SK-N-SH (cell line): ENCODE data around the gene LMO4. TPM values are rescaled to one million over a fixed set of nuclear protein-coding genes. Genes with fewer than 3 reads are reported as not detected.

ENCODE experiments used
- CTCF ChIA-PET: fragments of 300-600, 350-600 bp; formaldehyde crosslinking; extraction: SDS; loops from one replicate; lab custom pipeline; 2021; lab: Yijun Ruan, JAX
- POLR2A ChIA-PET: fragments of 350-600 bp; sonication (Branson Sonifier 250); formaldehyde crosslinking; extraction: SDS; loops from one replicate; lab custom pipeline; 2020; ENCODE audit warnings: antibody characterized with exemption, inconsistent platforms; lab: Yijun Ruan, JAX
- DNase-seq: peaks from one replicate; pipeline ENCODE4 v3.0.0; 2012
- H2AFZ ChIP-seq: fragments of 200-600 bp; sonication (generic); 2 replicates; pipeline ENCODE4 v1.8.1; 2016; ENCODE audit warnings: antibody characterized with exemption, mild to moderate bottlenecking, low read depth
- H3F3A ChIP-seq: fragments of 200-600 bp; sonication (generic); replicated peaks from 2 replicates; pipeline ENCODE3; 2016; ENCODE audit warnings: antibody characterized with exemption, mild to moderate bottlenecking; ENCODE audit not compliant: insufficient read depth
- H3K27ac ChIP-seq, 2 experiments: fragments of 200-500 bp in 1 of 2; fragments of 200-600 bp in 1 of 2; sonication (Bioruptor generic) in 1 of 2; sonication (generic), shearing (Covaris generic) in 1 of 2; 2 replicates each; pipeline versions ENCODE4 v1.5.1 to v1.6.1; 2014 to 2016; ENCODE audit warnings: low read depth in 2 of 2, inconsistent platforms in 1 of 2, low read length in 1 of 2, mild to moderate bottlenecking in 1 of 2, mixed read lengths in 1 of 2
- H3K27me3 ChIP-seq: fragments of 200-600 bp; sonication (generic), shearing (Covaris generic); 2 replicates; pipeline ENCODE4 v1.6.1; 2016; ENCODE audit warnings: mixed run types; ENCODE audit not compliant: insufficient read depth
- H3K36me3 ChIP-seq, 2 experiments: fragments of 200-500 bp in 1 of 2; fragments of 200-600 bp in 1 of 2; sonication (Bioruptor generic) in 1 of 2; sonication (generic) in 1 of 2; replicated peaks in 1 of 2; 2 replicates each; pipeline versions ENCODE3 to v1.5.1; 2014 to 2016; ENCODE audit warnings: low read length in 1 of 2, mild to moderate bottlenecking in 1 of 2; ENCODE audit not compliant: insufficient read depth in 2 of 2, control insufficient read depth in 1 of 2
- H3K4me1 ChIP-seq, 2 experiments: fragments of 200-500 bp in 1 of 2; fragments of 200-600 bp in 1 of 2; sonication (Bioruptor generic) in 1 of 2; sonication (generic), shearing (Covaris generic) in 1 of 2; 2 replicates each; pipeline versions ENCODE4 v1.5.1 to v1.6.1; 2014 to 2016; ENCODE audit warnings: low read depth in 1 of 2, low read length in 1 of 2, mixed run types in 1 of 2; ENCODE audit not compliant: insufficient read depth in 2 of 2, control insufficient read depth in 1 of 2
- H3K4me2 ChIP-seq: fragments of 200-600 bp; sonication (generic), shearing (Covaris generic); 2 replicates; pipeline ENCODE4 v1.6.1; 2017; ENCODE audit warnings: mixed run types
- H3K4me3 ChIP-seq, 2 experiments: fragments of 200-500 bp in 1 of 2; fragments of 200-600 bp in 1 of 2; sonication (Bioruptor generic) in 1 of 2; sonication (generic), shearing (Covaris generic) in 1 of 2; 2 replicates each; pipeline versions ENCODE4 v1.5.1 to v1.8.1; 2014 to 2016; ENCODE audit warnings: low read depth in 2 of 2, inconsistent platforms in 1 of 2, low read length in 1 of 2, mild to moderate bottlenecking in 1 of 2, mixed read lengths in 1 of 2, moderate library complexity in 1 of 2
- H3K79me2 ChIP-seq: fragments of 200-600 bp; sonication (generic); 2 replicates; pipeline ENCODE4 v1.8.1; 2017; ENCODE audit warnings: mild to moderate bottlenecking; ENCODE audit not compliant: insufficient read depth
- H3K9ac ChIP-seq: fragments of 200-600 bp; sonication (generic); 2 replicates; pipeline ENCODE4 v1.6.1; 2017; ENCODE audit warnings: mixed run types
- H3K9me2 ChIP-seq: fragments of 200-600 bp; sonication (generic); 2 replicates; pipeline ENCODE4 v1.6.1; 2017; ENCODE audit warnings: mixed run types
- H3K9me3 ChIP-seq: fragments of 200-600 bp; sonication (generic); 2 replicates; pipeline ENCODE4 v1.6.1; 2017; ENCODE audit warnings: mixed run types, mild to moderate bottlenecking, moderate library complexity
- H4K20me1 ChIP-seq: fragments of 200-600 bp; sonication (generic); 2 replicates; pipeline ENCODE4 v1.6.1; 2017; ENCODE audit warnings: mild to moderate bottlenecking, mixed run types; ENCODE audit not compliant: insufficient read depth
- CHD2 ChIP-seq: fragments of 150-350 bp; IDR thresholded peaks from 2 replicates; pipeline ENCODE4 v1.6.1; 2018; ENCODE audit warnings: low read length; ENCODE audit not compliant: partially characterized antibody
- CTCF ChIP-seq: fragments of 200-600 bp; sonication (generic); IDR thresholded peaks from 2 replicates; pipeline ENCODE4 v1.6.1; 2017; ENCODE audit warnings: antibody characterized with exemption, mild to moderate bottlenecking, moderate library complexity
- ELF1 ChIP-seq: IDR thresholded peaks from 2 replicates; pipeline ENCODE4 v1.4.0; 2012
- EP300 ChIP-seq, 2 experiments: IDR thresholded peaks; 2 replicates each; pipeline versions ENCODE4 v1.4.0 to v1.6.1; 2012; ENCODE audit warnings: borderline replicate concordance in 1 of 2, low read depth in 1 of 2, low read length in 1 of 2
- FOSL2 ChIP-seq: IDR thresholded peaks from 2 replicates; pipeline ENCODE4 v1.4.0; 2012; ENCODE audit warnings: low read depth, mild to moderate bottlenecking, moderate library complexity, borderline replicate concordance
- IRF3 ChIP-seq: fragments of 150-350 bp; IDR thresholded peaks from 2 replicates; pipeline ENCODE4 v1.6.1; 2016; ENCODE audit warnings: mild to moderate bottlenecking, low read depth, low read length
- JUND ChIP-seq: IDR thresholded peaks from 2 replicates; pipeline ENCODE4 v1.4.0; 2012
- MAX ChIP-seq: IDR thresholded peaks from 2 replicates; pipeline ENCODE4 v1.4.0; 2012; ENCODE audit warnings: low read depth
- MEF2A ChIP-seq: IDR thresholded peaks from 2 replicates; pipeline ENCODE4 v1.4.0; 2012; ENCODE audit warnings: low read depth, borderline replicate concordance
- MXI1 ChIP-seq: IDR thresholded peaks from 2 replicates; pipeline ENCODE4 v1.6.1; 2012; ENCODE audit warnings: mild to moderate bottlenecking, low read depth, low read length, improper control_type of control experiment
- NRF1 ChIP-seq: IDR thresholded peaks from 2 replicates; pipeline ENCODE4 v1.6.1; 2012; ENCODE audit warnings: low read depth, mild to moderate bottlenecking, low read length
- POLR2AphosphoS5 ChIP-seq: IDR thresholded peaks from 2 replicates; pipeline ENCODE4 v1.6.1; 2012; ENCODE audit warnings: low read depth, low read length
- RAD21 ChIP-seq: IDR thresholded peaks from 2 replicates; pipeline ENCODE4 v1.6.1; 2012; ENCODE audit warnings: mild to moderate bottlenecking, low read length
- RFX5 ChIP-seq: IDR thresholded peaks from 2 replicates; pipeline ENCODE4 v1.6.1; 2012; ENCODE audit warnings: mild to moderate bottlenecking, improper control_type of control experiment, low read length
- TAF1 ChIP-seq: IDR thresholded peaks from 2 replicates; pipeline ENCODE4 v1.6.1; 2012; ENCODE audit warnings: low read depth, mild to moderate bottlenecking, low read length, moderate library complexity, borderline replicate concordance
- TEAD4 ChIP-seq: IDR thresholded peaks from 2 replicates; pipeline ENCODE4 v1.4.0; 2012; ENCODE audit warnings: mild to moderate bottlenecking, borderline replicate concordance; ENCODE audit not compliant: insufficient read depth
- WGBS: methylation state at CpG from one replicate; pipeline ENCODE4 v1.1.6; 2017; ENCODE audit warnings: low lambda C conversion rate; 5-methylcytosine and 5-hydroxymethylcytosine counted together
- polyA plus RNA-seq, 3 experiments: library from polyadenylated mRNA; depleted of rRNA; stranded (reverse); fragments of >200 nt; gene quantifications; 2 replicates each; pipeline ENCODE4 v1.2.3, GENCODE V29; 2012
- TF ChIP-seq, protein P1 (sequence below): IDR thresholded peaks from 2 replicates; pipeline ENCODE4; 2012

LMO4 gene
- polyA plus RNA-seq (2012; rRNA removed): 64.7 and 71.1 TPM in 2 replicates
- 63.6 and 78.5 TPM in 2 replicates for polyA plus RNA-seq (2012; cell fraction: cytosol; rRNA removed)
- polyA plus RNA-seq (2012; cell fraction: nucleus; rRNA removed): 30.6 and 72.4 TPM in 2 replicates

GRCh38 chr1:87328272-87329050 lies at the start of gene LMO4:
Gene LMO4, plus strand, starts transcription at chr1:87328880. Its CDS starts 3,136 bp downstream, at chr1:87332016.
- H3K9ac ChIP-seq: peak within 1 kb of the TSS; percentile 89
- H3K4me3 ChIP-seq: peak within 1 kb of the TSS; percentile 67 to 84
- H3K9me3 ChIP-seq: no peaks in the 10 kb centered on the region
- peaks cover 12% of the 10 kb centered on the region; the same call in 1 of the 2 replicates for H4K20me1 ChIP-seq
- H3K27ac ChIP-seq: peak within 1 kb of the TSS; percentile 62 to 83
- peak within 1 kb of the TSS; percentile 71 for H2AFZ ChIP-seq
- H3K9me2 ChIP-seq: no peaks in the 10 kb centered on the region
- no peaks in the 10 kb centered on the region for H3K27me3 ChIP-seq
- peaks cover 46% of the 10 kb centered on the region for H3K79me2 ChIP-seq
- peaks cover 16% of the 10 kb centered on the region for H3F3A ChIP-seq
- H3K4me1 ChIP-seq: peaks cover under 1 to 7% of the 10 kb centered on the region in 2 experiments; a peak in 3 of 4 replicates
- ChIA-PET CTCF (interaction anchor here (0.6 to 2.1 kb wide), 4 partner anchors 19 to 625 kb away, joined by 3 to 8 read pairs (median 3); no protein-coding TSS in a partner anchor), POLR2A (no interaction called here)
- H3K4me2 ChIP-seq: peak within 1 kb of the TSS; percentile 87
- 0% methylated on average over 23 of the region's 93 CpGs for WGBS
- peak; percentile 92 for DNase-seq
- TF ChIP-seq IRF3: peak; percentile 47
- TF ChIP-seq RFX5: peak; percentile 83
- TF ChIP-seq MEF2A: no peak; the same call in 1 of the 2 replicates
- peak; percentile 86 for TF ChIP-seq MXI1
- peak; percentile 57; the same call in 1 of the 2 replicates for TF ChIP-seq POLR2AphosphoS5
- 0 out of 2 replicates have a peak, but pooled peaks have one; percentile 22 for TF ChIP-seq NRF1
- TF ChIP-seq TAF1: peak; percentile 83; the same call in 1 of the 2 replicates
- TF ChIP-seq CTCF: no peak
- TF ChIP-seq TEAD4: no peak
- peak; percentile 3; the same call in 1 of the 2 replicates for TF ChIP-seq FOSL2
- TF ChIP-seq CHD2: peak; percentile 54
- no peak; a peak in 1 of 4 replicates for TF ChIP-seq EP300 (IDR thresholded peaks at IDR 0.05; ENCODE audit: borderline replicate concordance in 1 of 2, low read depth in 1 of 2, low read length in 1 of 2)
- peak; percentile 70 for TF ChIP-seq MAX
- TF ChIP-seq, protein P1, sequence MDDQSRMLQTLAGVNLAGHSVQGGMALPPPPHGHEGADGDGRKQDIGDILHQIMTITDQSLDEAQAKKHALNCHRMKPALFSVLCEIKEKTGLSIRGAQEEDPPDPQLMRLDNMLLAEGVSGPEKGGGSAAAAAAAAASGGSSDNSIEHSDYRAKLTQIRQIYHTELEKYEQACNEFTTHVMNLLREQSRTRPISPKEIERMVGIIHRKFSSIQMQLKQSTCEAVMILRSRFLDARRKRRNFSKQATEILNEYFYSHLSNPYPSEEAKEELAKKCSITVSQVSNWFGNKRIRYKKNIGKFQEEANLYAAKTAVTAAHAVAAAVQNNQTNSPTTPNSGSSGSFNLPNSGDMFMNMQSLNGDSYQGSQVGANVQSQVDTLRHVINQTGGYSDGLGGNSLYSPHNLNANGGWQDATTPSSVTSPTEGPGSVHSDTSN: peak; percentile 97
- no peak for TF ChIP-seq RAD21
- no peak for TF ChIP-seq JUND
- TF ChIP-seq ELF1: 0 out of 2 replicates have a peak, but pooled peaks have one; percentile 24
- H3K36me3 ChIP-seq: peaks cover 5% of the 10 kb centered on the region in 2 experiments
